Stomach (tissue), 4 donors: ENCODE data around the gene SNCB.

Experiments used
- EP300 ChIP-seq: sonication (generic); formaldehyde crosslinking; IDR thresholded peaks from one replicate; pipeline ENCODE4 v1.6.1; 2017; ENCODE audit warnings: antibody characterized with exemption
- POLR2A ChIP-seq, 4 donors: fragments of 450-650 bp; IDR thresholded peaks; one replicate each; pipeline ENCODE4 v1.6.1; 2016; ENCODE audit warnings: antibody characterized with exemption in 4 of 4, control low read depth in 2 of 4, mild to moderate bottlenecking in 1 of 4, moderate library complexity in 1 of 4
- POLR2AphosphoS5 ChIP-seq, 3 donors: sonication (generic); formaldehyde crosslinking; IDR thresholded peaks; one replicate each; pipeline ENCODE4 v1.6.1; 2016; ENCODE audit warnings: antibody characterized with exemption in 3 of 3
- TF ChIP-seq, protein P1 (sequence below), 7 experiments: fragments of 450-650 bp in 4 of 7; fragments of 200-600 bp in 3 of 7; sonication (generic) in 3 of 7; IDR thresholded peaks; one replicate each; pipeline ENCODE4 v1.5.1; 2016 to 2019; ENCODE audit warnings: antibody characterized with exemption in 7 of 7, control low read depth in 2 of 7, mild to moderate bottlenecking in 1 of 7

- TF ChIP-seq, protein P1, sequence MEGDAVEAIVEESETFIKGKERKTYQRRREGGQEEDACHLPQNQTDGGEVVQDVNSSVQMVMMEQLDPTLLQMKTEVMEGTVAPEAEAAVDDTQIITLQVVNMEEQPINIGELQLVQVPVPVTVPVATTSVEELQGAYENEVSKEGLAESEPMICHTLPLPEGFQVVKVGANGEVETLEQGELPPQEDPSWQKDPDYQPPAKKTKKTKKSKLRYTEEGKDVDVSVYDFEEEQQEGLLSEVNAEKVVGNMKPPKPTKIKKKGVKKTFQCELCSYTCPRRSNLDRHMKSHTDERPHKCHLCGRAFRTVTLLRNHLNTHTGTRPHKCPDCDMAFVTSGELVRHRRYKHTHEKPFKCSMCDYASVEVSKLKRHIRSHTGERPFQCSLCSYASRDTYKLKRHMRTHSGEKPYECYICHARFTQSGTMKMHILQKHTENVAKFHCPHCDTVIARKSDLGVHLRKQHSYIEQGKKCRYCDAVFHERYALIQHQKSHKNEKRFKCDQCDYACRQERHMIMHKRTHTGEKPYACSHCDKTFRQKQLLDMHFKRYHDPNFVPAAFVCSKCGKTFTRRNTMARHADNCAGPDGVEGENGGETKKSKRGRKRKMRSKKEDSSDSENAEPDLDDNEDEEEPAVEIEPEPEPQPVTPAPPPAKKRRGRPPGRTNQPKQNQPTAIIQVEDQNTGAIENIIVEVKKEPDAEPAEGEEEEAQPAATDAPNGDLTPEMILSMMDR (IDR thresholded peaks at IDR 0.05) = no peak
- TF ChIP-seq EP300 (no peak), POLR2AphosphoS5 (IDR thresholded peaks at IDR 0.05) (no peak), POLR2A (IDR thresholded peaks at IDR 0.05) (no peak)
Observed at GRCh38 chr5:176596069-176596644, 34.2 kb downstream of the SNCB start.
